HT-29 (cell line): ENCODE results near the gene SLC35F1. TPM values are rescaled to one million over a fixed set of nuclear protein-coding genes. Genes with fewer than 3 reads are reported as not detected.
A peak's percentile ranks its signal among the peaks of the same experiment; 100 is the strongest.
"Not testable (repeated sequence)": the region's sequence is repeated elsewhere in the genome, so short reads cannot be mapped to it uniquely, and the experiment has no call there.

ENCODE experiments used
- DNase-seq: peaks from one replicate; pipeline ENCODE4 v3.0.0-alpha.2; 2015; ENCODE audit warnings: low spot score
- total RNA-seq: library from RNA; depleted of rRNA; stranded (reverse); fragments of >200 nt; shearing (Covaris generic); gene quantifications from 2 replicates; pipeline ENCODE4 v1.2.3, GENCODE V29; 2014

SLC35F1 gene
- total RNA-seq, 1 experiment from 2014 or later, result not detected

GRCh38 chr6:117992856-117993255, 85.8 kb downstream of the SLC35F1 start:
- no peak for DNase-seq

DNA sequence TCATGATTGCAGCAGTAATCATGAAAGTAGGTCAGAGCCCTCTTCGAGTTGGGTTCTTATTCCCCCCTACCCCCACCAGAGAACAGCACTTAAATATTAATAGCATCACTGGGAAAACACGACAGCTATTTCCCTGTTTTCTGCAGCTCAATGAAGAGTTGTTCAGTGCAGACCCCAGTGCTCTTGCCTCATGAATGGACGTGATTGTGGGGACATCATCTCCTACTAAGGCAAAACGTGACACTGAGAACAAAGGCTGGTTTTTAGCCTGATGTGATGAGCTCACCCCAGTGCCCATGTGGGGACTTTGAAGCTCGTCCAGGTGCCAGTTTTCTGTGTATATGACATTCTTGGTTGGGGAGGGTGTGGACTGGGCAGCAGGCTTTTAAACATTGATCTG, 105.9 kb downstream of the SLC35F1 start:
- no peak for DNase-seq

GRCh38 chr6:118016532-118016931, 109.5 kb downstream of the SLC35F1 start:
- no peak for DNase-seq

GRCh38 chr6:118017301-118017848, 110.3 kb downstream of the SLC35F1 start:
- no peak for DNase-seq

DNA sequence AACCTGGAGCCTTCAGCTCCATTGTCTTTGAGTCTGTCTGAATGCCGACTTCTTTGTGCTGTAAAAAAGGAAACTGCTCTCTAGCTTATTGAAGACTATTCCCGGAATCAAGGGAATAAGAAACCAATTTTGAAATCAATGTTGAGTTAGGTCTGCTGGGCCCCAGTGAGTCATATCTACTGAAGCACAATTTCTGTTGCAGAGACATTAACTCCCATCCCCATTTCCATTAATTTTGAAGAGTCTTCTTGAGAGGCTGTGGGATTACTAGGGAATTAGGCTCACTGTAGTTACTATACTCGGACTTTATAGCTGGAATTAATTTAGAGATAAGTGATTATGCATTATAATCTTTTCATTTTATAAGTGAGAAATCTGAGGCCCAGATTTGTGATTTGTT, 116.7 kb downstream of the SLC35F1 start:
- no peak for DNase-seq

- DNase-seq, result no peak
These were observed 122.9 kb downstream of the SLC35F1 start for GRCh38 chr6:118029967-118030366.

DNA sequence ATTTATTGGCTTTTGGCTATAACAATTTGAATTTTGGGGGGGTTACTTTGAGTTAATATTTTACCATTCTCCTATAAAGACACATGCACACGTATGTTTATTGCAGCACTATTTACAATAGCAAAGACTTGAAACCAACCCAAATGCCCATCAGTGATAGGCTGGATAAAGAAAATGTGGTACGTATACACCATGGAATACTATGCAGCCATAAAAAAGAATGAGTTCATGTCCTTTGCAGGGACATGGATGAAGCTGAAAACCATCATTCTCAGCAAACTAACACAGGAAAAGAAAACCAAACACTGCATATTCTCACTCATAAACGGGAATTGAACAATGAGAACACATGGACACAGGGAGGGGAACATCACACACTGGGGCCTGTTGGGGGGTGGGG, 130.4 kb downstream of the SLC35F1 start:
- not testable (repeated sequence) for DNase-seq

DNA sequence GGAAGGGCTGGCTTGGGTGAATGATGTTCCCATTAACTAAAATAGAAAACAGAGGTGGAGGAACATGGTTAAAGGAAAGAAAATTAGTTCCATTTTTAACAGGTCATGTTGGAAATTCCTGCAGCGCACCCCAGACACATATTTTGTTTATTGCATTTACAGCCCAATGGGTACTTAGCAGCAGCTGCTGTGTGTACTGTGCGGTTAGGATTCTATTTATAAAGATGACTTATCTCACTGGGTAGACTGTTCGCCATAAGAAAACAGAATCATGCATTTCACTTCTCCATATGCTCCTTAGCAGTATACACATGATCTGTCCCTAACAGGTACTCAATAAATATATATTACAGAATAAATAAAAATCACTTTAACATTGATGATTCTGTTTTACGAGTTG, 135.8 kb downstream of the SLC35F1 start:
- DNase-seq, result no peak

DNA sequence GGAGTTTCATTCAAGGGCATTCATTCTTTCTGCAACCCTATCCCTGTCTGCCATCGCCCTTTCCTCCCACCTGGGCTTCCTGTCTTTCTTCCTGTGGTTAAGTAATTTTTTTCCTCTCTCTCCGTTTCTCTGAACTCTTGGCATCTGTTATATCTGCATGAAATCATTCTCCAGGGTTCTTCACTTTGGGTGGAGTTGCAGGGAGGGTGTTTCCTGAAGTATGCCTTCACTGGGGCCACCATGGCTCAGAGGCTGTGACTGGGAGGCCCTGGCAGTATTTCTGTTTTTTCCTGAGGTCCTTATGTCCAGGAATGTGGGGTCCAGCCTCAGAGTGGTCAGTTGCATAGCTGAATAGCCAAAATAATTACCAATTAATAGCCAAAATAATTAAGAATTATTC, 137.2 kb downstream of the SLC35F1 start:
- DNase-seq, result no peak

DNA sequence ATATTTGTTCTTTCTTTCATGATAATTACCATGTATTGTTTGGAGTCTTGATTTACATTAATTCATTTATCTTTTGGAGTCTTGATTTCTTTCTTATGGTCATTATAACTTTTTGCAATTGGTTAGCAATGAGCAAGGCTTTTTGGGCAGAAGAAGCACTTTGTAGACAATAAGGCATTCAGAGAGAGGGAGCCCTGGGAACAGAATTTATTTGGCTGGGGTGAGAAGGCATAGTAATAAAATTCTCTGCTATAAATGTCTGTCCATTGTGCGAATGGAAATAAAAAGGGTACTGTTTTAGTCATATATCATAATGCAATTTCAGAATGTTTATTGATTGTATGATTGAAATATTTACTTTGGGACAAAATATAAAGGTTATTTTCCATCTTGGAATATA, 147.0 kb downstream of the SLC35F1 start:
- no peak for DNase-seq

DNA sequence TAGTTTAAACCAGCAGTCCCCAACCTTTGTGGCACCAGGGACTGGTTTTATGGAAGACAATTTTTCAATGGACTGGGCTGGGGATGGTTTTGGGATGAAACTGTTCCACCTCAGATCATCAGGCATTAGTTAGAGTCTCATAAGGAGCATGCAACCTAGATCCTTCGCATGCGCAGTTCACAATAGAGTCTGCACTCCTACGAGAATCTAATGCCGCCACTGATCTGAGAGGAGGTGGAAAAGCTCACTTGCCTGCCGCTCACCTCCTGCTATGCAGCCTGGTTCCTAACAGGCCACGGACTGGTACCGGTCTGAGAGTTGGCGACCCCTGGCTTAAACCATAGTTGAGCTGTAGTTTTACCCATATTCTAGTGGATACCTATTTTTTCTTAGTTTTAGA, 154.6 kb downstream of the SLC35F1 start:
- no peak for DNase-seq

GRCh38 chr6:118080547-118080946, 173.5 kb downstream of the SLC35F1 start:
- peak; percentile 4 for DNase-seq

DNA sequence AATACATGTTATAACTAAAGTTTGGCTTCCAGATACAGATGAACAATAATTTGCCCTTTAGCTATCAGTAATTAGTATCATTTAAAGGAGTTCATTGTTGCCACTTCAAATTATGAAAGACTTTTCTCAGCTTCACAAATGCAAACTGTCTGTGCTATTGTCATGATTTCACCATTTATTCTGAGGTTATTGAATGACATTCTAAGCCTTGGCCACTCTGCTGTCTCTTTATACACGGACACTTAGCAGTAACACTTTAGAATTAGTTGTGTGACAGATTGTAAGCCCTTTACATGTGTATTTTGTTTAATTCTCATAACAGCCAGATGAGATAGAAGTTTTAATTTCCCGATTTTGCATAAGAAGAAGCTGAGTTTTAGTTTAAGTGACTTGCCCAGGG, 176.6 kb downstream of the SLC35F1 start:
- DNase-seq, result no peak

GRCh38 chr6:118085665-118086064, 178.6 kb downstream of the SLC35F1 start:
- DNase-seq, result no peak

GRCh38 chr6:118086159-118086558, 179.1 kb downstream of the SLC35F1 start:
- no peak for DNase-seq

DNA sequence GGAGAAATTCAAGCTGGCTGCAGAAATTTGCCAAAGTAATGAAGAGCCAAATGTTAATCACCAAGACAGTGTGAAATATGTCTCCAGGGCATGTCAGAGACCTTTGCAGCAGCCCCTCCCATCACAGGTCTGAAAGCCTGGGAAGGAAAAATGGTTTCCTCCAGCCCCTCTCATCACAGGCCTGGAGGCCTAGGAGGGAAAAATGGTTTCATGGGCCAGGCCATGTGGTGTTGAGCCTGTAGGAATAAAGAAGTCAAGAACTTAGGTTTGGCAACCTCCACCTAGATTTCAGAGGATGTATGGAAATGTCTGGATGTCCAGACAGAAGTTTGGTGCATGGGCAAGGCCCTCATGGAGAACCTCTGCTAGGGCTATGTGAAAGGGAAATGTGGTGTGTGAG, 185.0 kb downstream of the SLC35F1 start:
- no peak for DNase-seq

GRCh38 chr6:118097576-118097975, 190.5 kb downstream of the SLC35F1 start:
- DNase-seq, result no peak

- DNase-seq, result no peak
These were observed 193.7 kb downstream of the SLC35F1 start for GRCh38 chr6:118100717-118101116.

DNA sequence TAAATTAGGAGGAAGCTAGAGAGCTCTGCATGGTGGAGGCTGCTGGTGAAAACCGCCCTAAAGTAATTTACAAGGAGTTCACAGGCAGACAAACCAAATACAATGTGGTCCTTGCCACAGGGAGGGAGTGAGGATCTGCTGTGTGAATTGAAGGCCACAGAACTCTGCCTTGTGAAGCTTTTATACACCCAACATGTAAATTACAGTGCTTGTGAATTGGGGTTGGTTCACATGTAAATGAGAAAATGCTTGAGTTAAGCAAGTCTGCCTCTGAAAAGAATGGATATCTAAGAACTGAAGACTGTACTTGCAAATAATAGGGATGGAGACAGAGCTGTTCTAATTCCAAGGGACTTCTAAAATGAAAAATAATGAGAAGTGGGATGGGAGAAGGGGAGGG, 194.2 kb downstream of the SLC35F1 start:
- DNase-seq, result no peak

DNA sequence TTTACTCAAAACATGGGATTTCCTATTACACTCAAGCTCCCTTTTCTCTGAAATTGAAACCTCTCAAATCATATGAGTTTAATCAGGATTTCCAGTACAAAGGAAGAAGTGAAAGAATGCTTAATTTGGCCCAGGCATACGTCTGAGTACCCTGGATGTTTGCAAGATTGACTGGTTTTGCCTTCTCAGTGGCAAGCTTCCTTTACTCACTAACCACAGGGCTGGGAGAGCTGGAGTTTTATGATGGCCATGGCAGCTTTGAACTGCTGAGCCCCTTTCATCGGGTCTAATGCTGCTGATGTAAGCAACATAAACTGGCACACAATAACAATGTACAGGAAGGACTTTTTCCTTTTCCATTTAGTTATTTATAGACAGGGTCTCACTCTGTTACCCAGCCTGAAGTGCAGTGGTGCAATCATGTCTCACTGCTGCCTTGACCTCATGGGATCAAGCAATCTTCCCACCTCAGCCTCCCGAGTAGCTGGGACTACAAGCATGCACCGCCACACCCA, 194.8 kb downstream of the SLC35F1 start:
- no peak for DNase-seq

DNA sequence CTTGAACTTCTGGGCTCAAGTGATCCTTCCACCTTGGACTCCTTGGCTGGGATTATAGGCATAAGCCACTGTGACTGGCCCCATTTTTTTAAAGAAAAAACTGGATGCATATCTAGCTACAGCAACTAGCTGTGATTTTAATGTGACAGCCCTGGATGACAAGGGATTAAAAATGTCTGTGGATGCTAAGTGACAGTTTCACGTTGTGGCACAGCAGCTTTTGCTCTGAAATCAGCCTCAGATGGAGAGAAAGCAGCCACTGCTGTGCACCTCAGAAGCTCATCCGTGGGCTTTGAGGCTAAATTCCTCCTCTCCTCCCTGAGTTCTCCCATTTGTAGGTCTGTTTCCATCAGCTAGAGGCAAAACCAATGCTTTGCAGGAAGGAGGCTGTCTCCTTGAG, 195.3 kb downstream of the SLC35F1 start:
- DNase-seq, result no peak

- DNase-seq, result no peak
These were observed 196.5 kb downstream of the SLC35F1 start for GRCh38 chr6:118103381-118104146.

- DNase-seq, result no peak
These were observed 215.2 kb downstream of the SLC35F1 start for GRCh38 chr6:118122161-118122725.
